ENCODE data around the gene OPCML. TPM values are rescaled to one million over a fixed set of nuclear protein-coding genes. Genes with fewer than 3 reads are reported as not detected.

Gene OPCML
- total RNA-seq, 4 donors from 2014 or later = not detected

DNA sequence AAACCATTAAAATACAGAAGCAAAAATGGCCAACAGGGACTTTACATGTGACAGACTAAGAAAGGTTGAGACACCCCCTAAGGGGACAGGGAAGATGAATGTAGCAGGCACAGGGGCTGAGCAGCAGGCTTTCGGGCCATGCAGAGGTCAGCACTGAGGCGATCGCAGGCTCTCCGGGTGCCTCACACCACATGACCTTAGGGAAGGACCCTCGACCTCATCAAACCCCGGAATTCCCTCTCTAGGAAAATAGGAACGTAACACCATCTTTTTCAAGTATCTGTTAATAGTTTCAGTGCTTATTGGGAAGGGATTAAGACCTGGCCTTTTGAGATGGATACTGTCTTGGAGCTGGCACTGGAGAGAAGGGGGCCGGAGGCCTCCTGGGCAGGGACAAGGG, 27.4 kb downstream of the OPCML start:
- 67 to 80% methylated on average over 6 to 8 of the region's 8 CpGs for WGBS, 2 donors (ENCODE audit: low coverage in 1 of 2)
- Histone ChIP-seq H3K27ac (no peak overlapping the region), H3K9me3 (no peaks in the 10 kb centered on the region), H3K36me3 (no peaks in the 10 kb centered on the region), H3K27me3 (no peaks in the 10 kb centered on the region), H3K4me3 (no peak overlapping the region), H3K4me1 (no peaks in the 10 kb centered on the region)
- DNase-seq = no peak
- intact Hi-C loops (cut with DNase I; ENCODE audit: low total_unique reads) (no loop called here), in situ Hi-C loops (cut with MboI; ENCODE audit: low pct_ligation_motif_present in 1 of 4, low pct_unique_long_range_greater_than_20kb in 1 of 4, low sequenced_read_pairs in 3 of 4) (no loop called here)
- TF ChIP-seq POLR2AphosphoS5 (IDR thresholded peaks at IDR 0.05) (no peak), CTCF (IDR thresholded peaks at IDR 0.05) (no peak), POLR2A (IDR thresholded peaks at IDR 0.05) (no peak), EP300 (IDR thresholded peaks at IDR 0.05; ENCODE audit: low read depth) (no peak)

- Histone ChIP-seq H3K4me1 (no peaks in the 10 kb centered on the region), H3K27ac (no peak overlapping the region), H3K9me3 (no peaks in the 10 kb centered on the region), H3K36me3 (no peaks in the 10 kb centered on the region), H3K27me3 (no peaks in the 10 kb centered on the region), H3K4me3 (no peak overlapping the region)
- TF ChIP-seq CTCF (IDR thresholded peaks at IDR 0.05) = no peak
- no peak for TF ChIP-seq EP300 (IDR thresholded peaks at IDR 0.05; ENCODE audit: low read depth)
- TF ChIP-seq POLR2A (IDR thresholded peaks at IDR 0.05) = no peak
- no peak for TF ChIP-seq POLR2AphosphoS5 (IDR thresholded peaks at IDR 0.05)
- DNase-seq = no peak
- WGBS, 2 donors (ENCODE audit: low coverage in 1 of 2) = 40 to 77% methylated on average over 3 to 5 of the region's 5 CpGs
- in situ Hi-C loops (cut with MboI; ENCODE audit: low pct_ligation_motif_present in 1 of 4, low pct_unique_long_range_greater_than_20kb in 1 of 4, low sequenced_read_pairs in 3 of 4) = no loop called here
- intact Hi-C loops (cut with DNase I; ENCODE audit: low total_unique reads) = no loop called here
Measured at GRCh38 chr11:133503776-133504175, 28.5 kb downstream of the OPCML start.

DNA sequence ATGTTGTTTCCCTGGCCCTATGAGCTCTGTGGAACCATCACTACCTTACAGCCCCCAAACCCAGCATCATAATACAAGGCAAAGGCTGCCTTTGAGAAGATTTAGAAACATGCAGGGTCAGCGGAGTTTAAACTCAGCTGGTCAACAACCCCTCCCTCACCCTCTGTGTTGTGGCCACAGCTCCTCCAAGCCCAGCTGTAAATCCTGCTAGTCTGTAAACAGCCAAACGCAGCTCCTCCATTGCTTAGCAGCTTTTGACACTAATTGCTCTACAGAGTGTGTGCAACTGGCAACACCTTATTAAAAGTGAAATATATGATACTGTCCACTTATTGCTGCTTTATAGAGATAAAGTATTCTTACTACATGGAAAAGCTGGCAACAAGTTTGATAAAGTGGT, 29.1 kb downstream of the OPCML start:
- in situ Hi-C loops (cut with MboI; ENCODE audit: low pct_ligation_motif_present in 1 of 4, low pct_unique_long_range_greater_than_20kb in 1 of 4, low sequenced_read_pairs in 3 of 4) = no loop called here
- Histone ChIP-seq H3K27me3 (no peaks in the 10 kb centered on the region), H3K4me3 (no peak overlapping the region), H3K4me1 (no peaks in the 10 kb centered on the region), H3K9me3 (no peaks in the 10 kb centered on the region), H3K27ac (no peak overlapping the region), H3K36me3 (no peaks in the 10 kb centered on the region)
- TF ChIP-seq POLR2A (IDR thresholded peaks at IDR 0.05) = no peak
- no peak for TF ChIP-seq CTCF (IDR thresholded peaks at IDR 0.05)
- TF ChIP-seq EP300 (IDR thresholded peaks at IDR 0.05; ENCODE audit: low read depth) = no peak
- no peak for TF ChIP-seq POLR2AphosphoS5 (IDR thresholded peaks at IDR 0.05)
- intact Hi-C loops (cut with DNase I; ENCODE audit: low total_unique reads) = no loop called here
- 31% methylated on average over 2 of the region's 2 CpGs; no CpG with 5 or more reads in 1 of the 2 donors for WGBS, 2 donors (ENCODE audit: low coverage in 1 of 2)
- no peak for DNase-seq

GRCh38 chr11:133501643-133502539, 30.4 kb downstream of the OPCML start:
- TF ChIP-seq POLR2A (IDR thresholded peaks at IDR 0.05) (no peak), CTCF (IDR thresholded peaks at IDR 0.05) (no peak), POLR2AphosphoS5 (IDR thresholded peaks at IDR 0.05) (no peak), EP300 (IDR thresholded peaks at IDR 0.05; ENCODE audit: low read depth) (no peak)
- Histone ChIP-seq H3K4me1 (no peaks in the 10 kb centered on the region), H3K27ac (no peak overlapping the region), H3K27me3 (no peaks in the 10 kb centered on the region), H3K9me3 (no peaks in the 10 kb centered on the region), H3K36me3 (no peaks in the 10 kb centered on the region), H3K4me3 (no peak overlapping the region)
- in situ Hi-C loops (cut with MboI; ENCODE audit: low pct_ligation_motif_present in 1 of 4, low pct_unique_long_range_greater_than_20kb in 1 of 4, low sequenced_read_pairs in 3 of 4) (no loop called here), intact Hi-C loops (cut with DNase I; ENCODE audit: low total_unique reads) (no loop called here)
- WGBS, 2 donors (ENCODE audit: low coverage in 1 of 2) = 49% methylated on average over 23 of the region's 24 CpGs; no CpG with 5 or more reads in 1 of the 2 donors
- DNase-seq = no peak

Measured in transverse colon (tissue), 4 donors.